IMR-90 (cell line): ENCODE data around the gene NKX1-1.

ENCODE experiments used
- BHLHE40 ChIP-seq: fragments of 150-350 bp; IDR thresholded peaks from 2 replicates; pipeline ENCODE4 v1.6.1; 2016; ENCODE audit warnings: mild to moderate bottlenecking, low read depth, low read length
- FOS ChIP-seq: fragments of 150-350 bp; IDR thresholded peaks from 2 replicates; pipeline ENCODE4 v1.6.1; 2016; ENCODE audit warnings: low read depth, low read length
- MXI1 ChIP-seq: IDR thresholded peaks from 2 replicates; pipeline ENCODE4 v1.6.1; 2012; ENCODE audit warnings: low read depth, mild to moderate bottlenecking, low read length, moderate library complexity, borderline replicate concordance
- SMC3 ChIP-seq: fragments of 150-350 bp; IDR thresholded peaks from 2 replicates; pipeline ENCODE4 v1.6.1; 2016; ENCODE audit warnings: low read depth, mild to moderate bottlenecking, antibody characterized with exemption, low read length, moderate library complexity
- TF ChIP-seq, protein P1 (sequence below): conservative IDR thresholded peaks from 2 replicates; pipeline ENCODE4 v1.5.1; 2012; ENCODE audit warnings: mild to moderate bottlenecking, low read depth, low read length, improper control_type of control experiment

DNA sequence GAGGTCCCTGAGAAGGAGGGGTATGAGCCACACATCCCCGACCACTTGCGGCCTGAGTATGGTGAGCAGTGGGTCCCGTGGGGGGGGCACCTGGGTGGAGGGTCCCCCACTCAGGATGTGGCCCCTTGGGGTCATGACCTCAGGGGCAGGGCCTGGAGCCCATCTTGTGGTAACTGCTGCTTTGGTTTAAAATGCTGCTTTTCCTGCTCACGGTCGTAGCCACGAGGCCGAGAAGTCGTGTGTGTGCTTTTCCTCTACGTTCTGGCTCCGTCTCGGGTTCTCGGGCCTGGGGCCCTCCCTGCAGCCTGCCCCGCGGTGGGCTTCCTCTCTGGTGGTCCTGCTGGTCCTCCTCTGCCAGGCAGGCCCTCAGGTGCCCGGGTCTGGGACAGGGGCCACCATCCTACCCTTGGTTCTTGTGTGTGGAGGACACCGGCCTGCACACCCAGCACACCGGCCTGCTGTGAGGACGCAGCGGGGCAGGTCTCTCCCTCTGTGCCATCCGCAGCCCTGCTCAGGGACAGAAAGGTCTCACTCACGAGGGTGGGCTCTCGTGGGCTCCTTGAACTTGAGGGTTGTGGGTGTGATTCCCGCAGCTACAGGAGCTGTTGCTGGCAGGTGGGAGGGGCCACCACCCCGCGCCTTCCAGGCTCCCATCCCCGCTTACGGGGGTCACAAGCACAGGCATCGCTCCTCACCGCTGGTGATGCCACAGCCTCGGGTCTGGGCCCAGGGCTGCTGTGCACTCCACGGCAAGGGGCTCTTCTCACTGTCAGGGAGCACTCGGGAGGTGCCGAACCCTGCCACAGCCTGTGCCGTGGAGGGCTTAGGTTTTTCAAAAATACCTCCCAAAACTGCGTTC lies 39.6 kb downstream of the NKX1-1 start:
- TF ChIP-seq SMC3 = no peak
- no peak for TF ChIP-seq MXI1
- TF ChIP-seq, protein P1, sequence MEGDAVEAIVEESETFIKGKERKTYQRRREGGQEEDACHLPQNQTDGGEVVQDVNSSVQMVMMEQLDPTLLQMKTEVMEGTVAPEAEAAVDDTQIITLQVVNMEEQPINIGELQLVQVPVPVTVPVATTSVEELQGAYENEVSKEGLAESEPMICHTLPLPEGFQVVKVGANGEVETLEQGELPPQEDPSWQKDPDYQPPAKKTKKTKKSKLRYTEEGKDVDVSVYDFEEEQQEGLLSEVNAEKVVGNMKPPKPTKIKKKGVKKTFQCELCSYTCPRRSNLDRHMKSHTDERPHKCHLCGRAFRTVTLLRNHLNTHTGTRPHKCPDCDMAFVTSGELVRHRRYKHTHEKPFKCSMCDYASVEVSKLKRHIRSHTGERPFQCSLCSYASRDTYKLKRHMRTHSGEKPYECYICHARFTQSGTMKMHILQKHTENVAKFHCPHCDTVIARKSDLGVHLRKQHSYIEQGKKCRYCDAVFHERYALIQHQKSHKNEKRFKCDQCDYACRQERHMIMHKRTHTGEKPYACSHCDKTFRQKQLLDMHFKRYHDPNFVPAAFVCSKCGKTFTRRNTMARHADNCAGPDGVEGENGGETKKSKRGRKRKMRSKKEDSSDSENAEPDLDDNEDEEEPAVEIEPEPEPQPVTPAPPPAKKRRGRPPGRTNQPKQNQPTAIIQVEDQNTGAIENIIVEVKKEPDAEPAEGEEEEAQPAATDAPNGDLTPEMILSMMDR = no peak
- no peak for TF ChIP-seq FOS
- no peak for TF ChIP-seq BHLHE40
